Measurements from ENCODE around the gene IFI6.
"Not testable (repeated sequence)": the region's sequence is repeated elsewhere in the genome, so short reads cannot be mapped to it uniquely, and the experiment has no call there.

The IFI6 gene

DNA sequence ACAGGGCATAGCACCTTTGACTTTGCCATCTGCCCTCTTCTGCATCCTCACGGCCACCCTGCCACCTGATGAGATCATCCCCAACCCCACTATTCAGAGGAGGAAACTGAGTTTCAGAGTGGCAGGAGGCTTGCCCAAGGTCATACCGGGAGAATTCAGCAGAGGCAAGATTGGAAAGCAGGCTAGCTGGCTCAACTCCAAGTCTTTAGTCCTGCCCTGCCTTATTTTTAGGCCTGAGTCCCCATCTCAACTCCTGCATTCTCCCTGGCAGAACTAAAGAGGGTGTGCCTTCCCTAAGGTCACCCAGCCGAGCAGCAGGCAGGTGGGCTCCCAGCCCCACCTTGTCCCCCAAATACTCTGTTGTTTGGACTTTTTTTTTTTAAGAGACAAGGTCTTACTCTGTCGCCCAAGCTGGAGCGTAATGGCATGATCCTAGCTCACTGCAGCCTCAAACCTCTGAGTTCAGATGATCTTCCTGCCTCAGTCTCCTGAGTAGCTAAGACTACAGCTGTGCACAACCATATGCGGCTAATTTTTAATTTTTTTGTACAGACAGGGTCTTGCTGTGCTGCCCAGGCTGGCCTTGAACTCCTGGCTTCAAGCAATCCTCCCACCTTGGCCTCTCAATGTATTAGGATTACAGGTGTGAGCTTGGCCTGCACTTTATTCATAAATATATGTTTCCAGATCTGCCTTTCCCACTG is 23.2 kb downstream of the IFI6 start:
- DNase-seq: no peak

DNA sequence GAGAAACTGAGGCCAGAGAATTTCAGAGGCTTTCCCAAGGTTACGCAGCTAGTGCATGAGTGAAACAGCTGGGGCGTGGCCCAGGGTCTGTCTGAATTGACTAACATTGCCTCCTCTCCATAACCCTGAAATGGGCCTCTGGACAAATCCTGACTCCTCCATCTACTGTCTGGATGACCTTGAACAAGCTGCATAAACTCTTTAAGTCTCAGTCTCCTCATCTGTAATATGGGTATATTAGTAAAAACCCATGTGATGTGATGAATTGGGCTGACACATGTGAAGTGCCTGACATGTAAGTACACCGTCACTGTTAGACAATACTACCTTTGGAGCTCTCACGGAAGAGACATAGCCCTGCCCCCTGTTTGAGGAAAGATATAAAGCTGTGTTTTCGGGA is 24.7 kb downstream of the IFI6 start:
- no peak for DNase-seq

DNA sequence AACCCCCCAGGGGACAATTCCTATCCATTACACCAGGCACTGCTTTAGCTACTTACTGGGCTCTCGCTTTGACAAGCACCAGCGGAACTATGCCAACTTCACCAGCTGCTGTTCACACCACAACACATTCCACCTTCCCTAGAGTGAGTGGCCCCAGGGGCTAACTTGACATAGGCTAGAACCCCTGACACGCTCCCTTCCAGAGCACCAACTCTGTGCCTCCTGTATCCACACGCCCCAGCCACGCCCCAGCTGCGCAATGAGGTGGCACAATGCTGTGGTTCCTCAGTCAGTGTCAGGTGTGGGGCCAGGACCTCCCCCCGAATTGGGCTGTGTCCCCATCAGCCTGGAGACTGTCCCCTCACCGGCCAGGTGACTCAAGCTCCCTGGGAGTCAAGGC is 25.3 kb downstream of the IFI6 start:
- no peak for DNase-seq

DNA sequence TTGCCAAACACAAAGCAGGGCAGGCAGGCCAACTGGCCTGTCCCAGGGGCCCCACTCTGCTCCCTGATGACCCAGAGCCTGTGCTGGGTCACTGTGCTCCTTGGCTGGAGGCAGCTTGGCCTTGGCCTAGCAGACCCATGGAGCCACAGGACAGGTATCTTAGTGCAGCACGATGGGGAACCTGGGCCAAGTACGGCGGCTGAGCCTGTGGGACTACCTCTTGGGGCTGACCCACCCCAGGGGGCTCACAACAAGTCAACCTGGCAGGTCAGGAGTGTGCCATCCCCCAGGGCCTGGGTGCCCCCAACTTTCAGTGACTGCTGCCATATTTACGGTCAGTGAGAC is 26.9 kb downstream of the IFI6 start:
- DNase-seq: no peak

DNA sequence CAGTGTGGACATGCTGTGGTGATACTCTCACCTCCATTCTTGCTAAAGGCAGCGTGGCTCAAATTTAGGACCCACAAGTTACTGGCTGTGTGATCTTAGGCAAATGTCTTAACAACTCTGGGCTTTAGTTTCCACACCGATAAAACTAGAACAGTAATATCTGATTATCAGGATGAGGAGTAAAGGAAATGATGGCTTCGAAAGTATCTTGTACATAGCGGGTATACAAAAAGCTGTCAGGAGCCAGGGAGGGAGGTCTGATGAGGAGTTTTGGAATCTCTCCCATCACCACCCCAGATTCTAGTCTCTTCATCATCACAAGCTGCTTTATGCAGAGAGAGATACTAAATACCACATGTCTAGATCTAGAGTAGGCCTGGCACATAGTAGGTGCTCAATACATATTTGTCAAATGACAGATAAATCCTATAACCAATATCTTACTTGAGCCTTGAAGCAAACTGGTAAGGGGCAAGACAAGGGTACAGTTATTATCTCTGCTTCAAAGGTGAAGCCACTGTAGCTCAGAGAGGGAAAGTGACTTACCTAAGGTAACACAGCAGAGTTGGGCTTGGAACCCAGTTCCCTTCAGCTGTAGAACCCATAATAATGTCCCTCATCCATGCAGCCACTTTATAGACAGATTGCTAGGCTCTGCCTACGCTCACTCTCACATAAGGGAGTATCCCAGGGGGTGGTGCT is 27.5 kb downstream of the IFI6 start:
- DNase-seq: no peak

DNA sequence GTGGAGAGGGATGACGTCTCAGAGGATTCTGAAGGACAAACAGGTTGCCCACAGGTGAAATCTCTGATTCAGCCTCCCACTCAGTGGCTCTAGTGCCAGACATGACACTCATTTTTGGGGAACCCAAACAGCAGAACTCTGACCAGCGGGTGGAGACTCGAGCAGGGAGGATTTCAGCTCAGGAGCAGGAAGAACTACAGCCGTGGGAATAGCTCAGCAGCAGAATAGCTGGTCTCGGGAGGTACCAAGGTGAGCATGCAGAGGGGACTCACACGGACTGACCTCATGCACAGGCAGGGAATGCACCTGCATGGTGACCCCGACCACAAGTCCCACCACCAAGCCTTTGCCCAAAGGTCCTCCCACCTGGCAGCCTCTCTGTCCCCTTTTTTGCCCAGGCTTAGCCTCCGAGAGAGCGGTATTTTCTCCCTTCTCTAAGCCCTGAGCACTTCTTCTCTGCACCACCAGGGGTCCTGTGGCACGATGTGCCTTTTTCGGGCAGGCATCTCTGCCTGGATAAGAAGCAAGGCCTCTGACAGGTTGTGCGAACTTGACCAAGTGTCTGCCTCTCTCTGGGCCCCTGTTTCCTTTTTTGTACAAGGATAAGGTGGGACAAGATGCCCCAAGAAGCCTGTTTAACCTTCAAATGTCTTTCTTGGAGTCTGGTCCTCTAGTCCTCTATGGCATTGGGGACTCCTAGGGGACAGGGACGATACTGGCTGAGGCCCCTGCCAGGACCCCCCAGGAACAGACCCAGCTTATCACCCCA is 28.2 kb downstream of the IFI6 start:
- DNase-seq: peak; percentile 84

DNA sequence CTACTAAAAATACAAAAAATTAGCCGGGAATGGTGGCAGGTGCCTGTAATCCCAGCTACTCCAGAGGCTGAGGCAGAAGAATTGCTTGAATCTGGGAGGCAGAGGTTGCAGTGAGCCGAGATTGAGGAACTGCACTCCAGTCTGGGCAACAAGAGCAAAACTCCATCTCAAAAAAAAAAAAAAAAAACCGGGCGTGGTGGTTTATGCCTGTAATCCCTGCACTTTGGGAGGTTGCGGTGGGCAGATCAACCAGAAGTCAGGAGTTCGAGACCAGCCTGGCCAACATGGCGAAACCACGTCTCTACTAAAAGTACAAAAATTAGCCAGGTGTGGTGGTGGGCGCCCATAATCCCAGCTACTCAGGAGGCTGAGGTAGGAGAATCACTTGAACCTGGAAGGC is 31.5 kb downstream of the IFI6 start:
- not testable (repeated sequence) for DNase-seq

DNA sequence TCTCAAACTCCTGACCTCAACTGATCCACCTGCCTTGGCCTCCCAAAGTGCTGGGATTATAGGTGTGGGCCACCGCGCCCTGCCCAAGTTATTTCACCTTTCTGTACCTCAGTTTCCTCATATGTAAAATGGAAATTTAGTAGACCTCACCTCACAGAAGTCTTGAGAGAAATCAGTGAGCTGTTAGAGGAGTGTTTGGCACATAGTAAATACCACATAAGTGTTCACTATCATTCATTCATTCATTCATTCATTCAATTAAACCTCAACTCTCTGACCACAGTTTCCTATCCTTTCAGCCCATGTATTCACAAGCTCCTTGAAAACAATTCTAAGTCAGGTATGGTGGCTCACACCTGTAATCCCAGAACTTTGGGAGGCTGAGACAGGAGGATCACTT is 33.2 kb downstream of the IFI6 start:
- no peak for DNase-seq

DNA sequence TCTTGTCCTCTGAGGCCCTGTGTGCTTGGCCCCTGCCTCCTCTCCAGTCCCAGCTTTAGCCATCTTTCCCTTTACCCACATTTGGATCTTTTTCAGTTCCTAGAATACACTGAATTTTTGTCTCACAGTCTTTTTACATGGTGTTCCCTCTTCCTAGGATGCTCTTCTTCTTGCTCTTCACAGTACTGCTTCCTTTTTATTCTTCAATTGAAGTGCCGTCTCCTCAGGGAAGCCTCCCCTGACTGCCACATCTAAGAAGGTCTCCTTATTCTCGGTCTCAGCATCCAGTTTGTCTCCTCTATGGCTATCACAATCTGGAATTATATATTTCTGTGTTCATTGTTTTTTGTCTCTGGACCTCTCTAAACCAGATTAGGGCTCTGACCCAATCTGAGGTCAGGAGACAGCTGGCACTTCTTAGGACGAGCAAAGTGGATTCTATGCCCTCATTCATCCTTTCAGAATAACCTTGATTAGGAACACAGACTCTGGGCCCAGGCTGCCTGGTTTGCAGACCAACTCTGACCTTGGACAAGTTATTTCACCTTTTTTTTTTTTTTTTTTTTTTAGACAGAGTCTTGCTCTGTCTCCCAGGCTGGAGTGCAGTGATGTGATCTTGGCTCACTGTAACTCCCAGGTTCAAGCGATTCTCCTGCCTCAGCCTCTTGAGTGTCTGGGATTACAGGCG is 33.8 kb downstream of the IFI6 start:
- no peak for DNase-seq

DNA sequence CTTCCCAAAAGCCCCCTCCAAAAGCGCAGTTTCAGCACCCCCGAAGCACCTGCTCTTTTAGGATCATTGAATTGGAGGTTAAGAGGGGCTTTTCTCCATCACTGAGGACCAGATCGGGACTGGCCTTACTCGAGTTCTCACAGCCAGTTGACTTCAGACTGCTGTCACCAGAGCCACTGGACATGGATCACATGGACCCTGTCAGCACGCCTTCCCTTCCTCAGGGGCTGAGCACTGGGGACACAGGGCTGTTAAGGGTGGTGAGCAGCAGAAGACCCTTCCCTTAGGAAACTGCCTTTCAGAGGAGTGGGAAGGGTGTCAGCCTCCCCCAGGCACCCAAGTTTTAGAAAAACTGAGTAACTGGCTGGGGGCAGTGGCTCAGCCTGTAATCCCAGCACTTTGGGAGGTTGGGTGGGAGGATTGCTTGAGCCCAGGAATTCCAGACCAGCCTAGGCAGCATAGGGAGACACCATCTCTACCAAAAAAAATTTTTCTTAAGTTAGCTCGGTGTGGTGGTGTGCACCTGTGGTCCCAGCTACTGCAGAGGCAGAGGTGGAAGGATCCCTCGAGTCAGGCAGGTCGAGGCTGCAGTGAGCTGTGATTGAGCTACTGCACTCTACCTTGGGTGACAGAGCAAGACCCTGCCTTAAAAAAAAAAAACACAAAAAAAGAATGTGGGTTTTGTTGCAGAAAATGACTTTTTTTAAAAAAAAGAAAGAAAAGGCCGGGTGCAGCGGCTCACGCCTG is 36.4 kb downstream of the IFI6 start:
- DNase-seq: no peak

DNA sequence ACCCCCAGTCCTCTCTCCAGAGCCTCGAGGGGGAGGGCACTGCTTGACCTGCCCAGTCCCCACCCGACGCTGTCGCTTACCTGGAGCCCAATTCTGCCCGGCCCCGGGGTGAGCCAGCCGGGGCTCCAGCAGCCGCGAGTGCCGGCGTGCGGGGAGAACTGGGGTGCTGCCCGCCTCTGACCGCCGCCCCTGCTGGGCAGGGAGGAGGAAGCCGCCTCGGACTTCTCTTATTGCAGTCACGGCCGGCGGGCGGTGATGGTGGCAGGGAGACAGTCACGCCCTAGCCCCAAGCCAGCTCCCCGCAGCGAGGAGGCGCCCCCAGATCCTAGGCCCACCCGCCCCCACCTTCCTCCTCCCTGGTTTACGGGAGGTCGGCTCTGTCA is 37.0 kb downstream of the IFI6 start, which contains the start of gene FGR:
FGR (minus strand) TSS at position 201 of the 383 bp plus-strand sequence. CDS start 11,269 bp downstream, outside the sequence.
- DNase-seq: no peak

DNA sequence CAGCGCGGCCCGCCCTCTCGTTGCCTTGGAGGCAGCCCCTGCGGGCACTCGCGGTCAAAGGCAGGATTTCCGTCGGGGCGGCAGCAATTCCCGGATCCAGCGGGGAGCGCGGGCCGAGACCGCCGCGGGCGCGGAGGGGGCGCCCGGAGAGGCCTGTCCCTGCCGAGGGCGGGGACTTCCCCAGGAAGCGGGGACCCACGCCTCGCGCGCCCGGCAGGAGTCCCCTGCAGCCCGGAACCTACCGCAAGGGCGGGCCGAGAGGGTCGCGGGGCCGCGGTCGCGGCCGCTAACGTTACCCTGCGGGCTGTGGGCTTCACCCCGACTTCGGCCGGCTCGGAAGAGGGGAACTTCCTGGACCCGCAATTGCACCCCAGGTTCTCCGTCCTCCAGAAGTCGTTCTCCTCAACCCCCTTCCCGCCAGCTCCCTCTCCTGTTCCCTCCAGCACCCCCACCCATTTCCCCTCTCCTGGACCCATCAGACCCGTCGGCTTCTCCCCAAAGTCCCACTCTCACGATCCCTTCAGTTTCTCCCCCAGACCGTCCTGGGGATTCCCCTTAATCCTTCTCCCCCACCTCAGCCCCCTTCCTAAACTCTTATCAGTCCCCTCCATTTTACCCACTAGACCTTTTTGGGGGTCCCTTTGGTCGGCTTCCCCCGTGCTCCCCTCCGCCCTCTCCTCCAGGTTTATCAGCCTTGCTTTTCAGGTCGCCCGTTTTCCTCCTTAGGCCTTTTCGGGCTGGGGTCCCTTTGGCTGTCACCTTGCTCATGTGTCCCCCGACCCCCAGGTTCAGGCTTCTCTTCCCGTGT is 37.6 kb downstream of the IFI6 start:
- peak; percentile 75 for DNase-seq

DNA sequence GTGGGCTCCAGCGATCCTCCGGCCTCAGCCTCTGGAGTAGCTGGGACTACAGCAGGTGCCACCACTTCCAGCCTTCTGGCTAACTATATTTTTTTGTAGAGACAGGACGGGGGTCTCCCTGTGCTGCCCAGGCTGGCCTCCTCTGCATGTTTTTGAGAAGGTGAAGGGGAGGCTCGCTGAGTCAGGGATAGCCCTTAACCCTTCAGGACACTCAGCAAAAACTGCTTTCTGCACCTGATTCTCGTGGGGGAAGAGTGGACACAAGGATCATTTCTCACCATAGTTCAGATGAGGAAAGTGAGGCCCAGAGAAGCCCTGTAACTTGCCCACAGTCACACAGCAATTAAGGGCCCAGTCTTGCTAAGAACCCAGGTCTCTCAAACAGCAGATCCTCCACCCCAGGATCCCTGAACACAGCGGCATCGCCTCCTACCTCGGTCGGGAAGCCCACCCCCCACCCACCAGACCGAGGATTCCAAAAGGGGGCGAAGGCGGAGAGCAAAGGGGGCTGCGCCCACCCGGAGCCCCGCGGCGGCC is 38.3 kb downstream of the IFI6 start:
- DNase-seq: no peak

DNA sequence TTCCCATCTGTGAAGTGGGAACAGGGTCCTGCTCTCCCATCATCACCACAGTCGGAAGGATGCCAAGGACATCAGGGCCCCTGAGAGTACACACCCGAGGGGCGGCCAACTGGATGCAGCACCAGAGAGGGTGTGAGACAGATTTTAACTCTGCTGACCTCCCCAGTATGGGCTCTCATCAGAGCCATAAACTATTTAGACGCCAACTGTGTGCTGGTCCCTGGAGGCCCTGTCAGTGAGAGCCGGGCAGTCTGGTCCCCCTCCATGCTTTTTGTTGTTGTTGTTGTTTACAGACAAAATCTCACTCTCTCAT is 38.7 kb downstream of the IFI6 start:
- DNase-seq: no peak

DNA sequence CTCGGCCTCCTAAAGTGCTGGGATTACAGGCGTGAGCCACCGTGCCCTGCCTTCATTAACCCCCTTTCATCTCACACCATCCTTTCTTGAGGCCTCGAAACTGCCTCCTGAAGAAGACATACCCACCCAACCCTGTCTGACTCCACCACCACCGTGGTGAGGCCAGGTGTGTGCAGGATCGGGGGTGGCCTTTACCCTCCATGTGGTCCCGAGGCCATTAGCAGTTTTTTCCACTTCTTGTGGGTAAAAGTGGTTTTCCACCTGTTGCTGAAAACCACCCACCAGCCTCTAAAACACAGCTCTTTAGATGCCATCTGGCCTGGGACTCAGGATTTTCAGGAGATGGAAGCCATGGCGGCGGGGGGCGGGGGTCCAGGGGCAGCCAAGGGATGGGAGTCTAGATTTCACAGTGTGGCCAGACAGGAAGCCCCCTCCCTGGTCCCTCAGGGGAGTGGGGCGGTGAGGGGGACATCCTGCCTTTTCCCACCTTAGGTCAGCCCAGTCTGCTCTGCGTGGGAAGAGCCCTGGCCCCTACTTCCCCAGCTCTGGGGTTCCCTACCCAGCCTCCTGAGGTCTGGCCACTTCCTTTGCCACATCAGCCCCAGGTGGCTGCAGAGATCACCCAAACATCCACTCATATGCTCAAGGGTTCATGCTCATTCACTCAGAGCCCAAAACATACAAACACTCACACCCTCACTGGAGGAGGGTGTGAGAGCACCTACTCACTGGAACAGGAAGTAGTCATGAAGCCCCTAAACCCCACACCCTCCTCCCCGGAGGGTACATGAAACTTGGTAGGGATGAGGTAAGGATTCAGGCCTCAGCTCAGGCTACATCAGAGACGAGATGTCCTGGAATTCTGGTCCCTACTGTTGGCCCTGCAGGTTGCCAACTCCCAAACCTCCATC is 39.4 kb downstream of the IFI6 start:
- peak; percentile 47 for DNase-seq

DNA sequence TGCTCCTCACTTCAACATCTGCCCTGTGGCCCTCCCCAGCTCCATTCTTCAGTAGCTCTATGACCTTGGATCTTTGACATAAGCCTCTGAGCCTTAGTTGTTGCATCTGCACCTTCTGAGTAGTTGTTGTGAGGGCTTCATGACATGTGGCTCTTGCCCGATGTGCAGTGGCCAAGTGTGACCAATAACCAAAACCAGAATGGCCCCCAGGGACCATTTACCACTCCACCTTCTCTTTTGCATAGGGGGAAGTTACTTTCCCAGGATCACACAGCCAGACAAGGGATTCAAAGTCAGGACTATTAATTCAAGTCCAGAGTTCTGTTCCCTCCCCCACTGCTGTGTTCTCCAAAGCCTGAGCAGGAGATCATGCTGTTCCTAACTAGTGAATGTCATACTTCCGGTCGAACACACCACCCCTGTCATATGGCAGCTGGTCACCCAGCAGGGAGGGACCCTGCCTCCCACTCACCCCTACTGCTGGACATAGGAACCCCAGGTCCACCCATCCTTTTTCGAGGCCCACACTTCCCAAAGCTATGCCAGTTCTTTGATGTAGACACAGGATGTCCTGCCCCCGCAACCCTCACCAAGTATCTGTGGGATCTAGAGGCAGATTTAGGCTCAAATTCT is 41.0 kb downstream of the IFI6 start:
- no peak for DNase-seq

DNA sequence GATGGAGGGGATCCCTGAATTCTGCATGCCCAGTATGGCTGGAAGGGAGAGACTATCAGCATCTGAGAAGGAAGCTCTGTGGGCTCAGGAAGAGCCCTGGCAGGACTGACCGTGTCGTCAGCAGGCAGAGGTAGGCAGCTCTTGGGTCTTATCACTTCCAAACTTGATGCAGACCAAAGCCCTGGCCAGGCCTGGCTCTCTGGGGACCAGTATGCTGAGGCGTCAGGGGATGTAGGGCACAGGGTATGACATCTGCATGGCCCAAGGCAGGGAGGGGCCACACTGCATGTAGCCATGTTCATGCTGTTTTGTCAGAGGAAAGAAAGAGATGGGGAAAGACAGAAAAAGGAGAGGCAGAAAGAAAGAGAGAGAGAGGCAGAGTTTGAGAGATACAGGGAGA is 43.3 kb downstream of the IFI6 start:
- no peak for DNase-seq

DNA sequence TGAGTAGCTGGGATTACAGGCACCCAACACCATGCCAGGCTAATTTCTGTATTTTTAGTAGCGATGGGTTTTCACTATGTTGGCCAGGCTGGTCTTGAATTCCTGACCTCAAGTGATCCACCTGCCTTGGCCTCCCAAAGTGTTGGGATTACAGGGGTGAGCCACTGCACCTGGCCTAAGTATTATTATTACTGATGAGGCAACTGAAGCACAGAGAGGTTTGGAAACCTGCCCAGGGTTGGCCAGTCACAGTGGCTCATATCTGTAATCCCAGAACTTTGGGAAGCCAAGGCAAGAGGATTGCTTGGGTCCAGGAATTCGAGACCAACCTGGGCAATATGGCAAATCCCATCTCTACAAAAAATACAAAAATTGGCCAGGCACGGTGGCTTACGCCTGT is 44.3 kb downstream of the IFI6 start:
- not testable (repeated sequence) for DNase-seq

DNA sequence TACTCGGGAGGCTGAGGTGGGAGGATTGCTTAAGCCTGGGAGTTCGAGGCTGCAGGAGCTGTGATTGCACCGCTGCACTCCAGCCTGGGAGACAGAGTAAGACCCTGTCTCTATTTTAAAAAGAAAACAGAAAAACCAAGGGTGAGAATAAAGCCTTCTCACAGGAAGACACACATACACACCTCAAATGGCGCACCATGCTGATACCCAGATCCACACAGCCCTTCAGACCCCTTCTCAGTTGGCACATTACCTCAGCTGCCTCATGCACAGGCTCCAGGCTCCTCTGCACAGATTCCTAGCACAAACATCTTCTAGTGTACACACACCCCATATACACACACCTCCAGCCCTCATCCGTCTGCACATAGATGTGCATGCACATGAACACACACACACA is 44.9 kb downstream of the IFI6 start:
- DNase-seq: no peak
